ENCODE results near the gene SCFD2. TPM values are rescaled to one million over a fixed set of nuclear protein-coding genes. Genes with fewer than 3 reads are reported as not detected.

Gene SCFD2
- polyA plus RNA-seq, 1 donor from 2014 or later = 5.0 TPM

GRCh38 chr4:53205970-53206369 is 159.9 kb downstream of the SCFD2 start:
- Histone ChIP-seq H3K27ac (ENCODE audit: low read length) (no peak overlapping the region), H3K9me2 (ENCODE audit: insufficient read depth, low read length) (no peaks in the 10 kb centered on the region), H4K20me1 (ENCODE audit: insufficient read depth) (no peaks in the 10 kb centered on the region), H3K36me3 (ENCODE audit: insufficient read depth, low read length) (no peaks in the 10 kb centered on the region), H3F3A (ENCODE audit: insufficient read depth, low read length, poor library complexity, severe bottlenecking) (no peaks in the 10 kb centered on the region), H3K9ac (ENCODE audit: low read length) (no peak overlapping the region), H3K4me2 (ENCODE audit: low read length) (no peak overlapping the region), H3K79me2 (replicated peaks; ENCODE audit: insufficient read depth, low read length) (no peaks in the 10 kb centered on the region), H3K9me3 (ENCODE audit: low read length) (no peaks in the 10 kb centered on the region), H2AFZ (ENCODE audit: low read depth, low read length) (no peak overlapping the region), H3K4me3 (ENCODE audit: low read length) (no peak overlapping the region), H3K27me3 (ENCODE audit: insufficient read depth, low read depth, low read length) (no peaks in the 10 kb centered on the region)
- TF ChIP-seq EP300 (conservative IDR thresholded peaks at IDR 0.05; ENCODE audit: poor library complexity, severe bottlenecking) (no peak), TAF1 (IDR thresholded peaks at IDR 0.05; ENCODE audit: low read depth) (no peak), EZH2 (IDR thresholded peaks at IDR 0.05; ENCODE audit: borderline replicate concordance, insufficient read depth, low read length, poor library complexity, severe bottlenecking) (no peak), REST (IDR thresholded peaks at IDR 0.05; ENCODE audit: borderline replicate concordance) (no peak), MXI1 (conservative IDR thresholded peaks at IDR 0.05; ENCODE audit: poor library complexity, severe bottlenecking) (no peak), RAD21 (conservative IDR thresholded peaks at IDR 0.05) (no peak), SMC3 (conservative IDR thresholded peaks at IDR 0.05; ENCODE audit: poor library complexity) (no peak), POLR2AphosphoS5 (IDR thresholded peaks at IDR 0.05) (no peak), CTCF (IDR thresholded peaks at IDR 0.05; ENCODE audit: poor library complexity, severe bottlenecking) (no peak)

- Histone ChIP-seq H3K27me3 (ENCODE audit: insufficient read depth, low read depth, low read length) (no peaks in the 10 kb centered on the region), H3F3A (ENCODE audit: insufficient read depth, low read length, poor library complexity, severe bottlenecking) (no peaks in the 10 kb centered on the region), H2AFZ (ENCODE audit: low read depth, low read length) (no peak overlapping the region), H4K20me1 (ENCODE audit: insufficient read depth) (no peaks in the 10 kb centered on the region), H3K4me3 (ENCODE audit: low read length) (no peak overlapping the region), H3K79me2 (replicated peaks; ENCODE audit: insufficient read depth, low read length) (no peaks in the 10 kb centered on the region), H3K9me3 (ENCODE audit: low read length) (no peaks in the 10 kb centered on the region), H3K9ac (ENCODE audit: low read length) (no peak overlapping the region), H3K27ac (ENCODE audit: low read length) (no peak overlapping the region), H3K9me2 (ENCODE audit: insufficient read depth, low read length) (no peaks in the 10 kb centered on the region), H3K36me3 (ENCODE audit: insufficient read depth, low read length) (no peaks in the 10 kb centered on the region), H3K4me2 (ENCODE audit: low read length) (no peak overlapping the region)
- TF ChIP-seq MXI1 (conservative IDR thresholded peaks at IDR 0.05; ENCODE audit: poor library complexity, severe bottlenecking) (no peak), SMC3 (conservative IDR thresholded peaks at IDR 0.05; ENCODE audit: poor library complexity) (no peak), EZH2 (IDR thresholded peaks at IDR 0.05; ENCODE audit: borderline replicate concordance, insufficient read depth, low read length, poor library complexity, severe bottlenecking) (no peak), REST (IDR thresholded peaks at IDR 0.05; ENCODE audit: borderline replicate concordance) (no peak), TAF1 (IDR thresholded peaks at IDR 0.05; ENCODE audit: low read depth) (no peak), RAD21 (conservative IDR thresholded peaks at IDR 0.05) (no peak), POLR2AphosphoS5 (IDR thresholded peaks at IDR 0.05) (no peak), EP300 (conservative IDR thresholded peaks at IDR 0.05; ENCODE audit: poor library complexity, severe bottlenecking) (no peak), CTCF (IDR thresholded peaks at IDR 0.05; ENCODE audit: poor library complexity, severe bottlenecking) (no peak)
These were observed 166.5 kb downstream of the SCFD2 start for GRCh38 chr4:53199356-53199755.
